ENCODE results near the gene HDDC3. TPM values are rescaled to one million over a fixed set of nuclear protein-coding genes. Genes with fewer than 3 reads are reported as not detected.

HDDC3 gene
- total and polyA plus RNA-seq, 10 donors: 12.8 to 34.5 (median 21.7) TPM

DNA sequence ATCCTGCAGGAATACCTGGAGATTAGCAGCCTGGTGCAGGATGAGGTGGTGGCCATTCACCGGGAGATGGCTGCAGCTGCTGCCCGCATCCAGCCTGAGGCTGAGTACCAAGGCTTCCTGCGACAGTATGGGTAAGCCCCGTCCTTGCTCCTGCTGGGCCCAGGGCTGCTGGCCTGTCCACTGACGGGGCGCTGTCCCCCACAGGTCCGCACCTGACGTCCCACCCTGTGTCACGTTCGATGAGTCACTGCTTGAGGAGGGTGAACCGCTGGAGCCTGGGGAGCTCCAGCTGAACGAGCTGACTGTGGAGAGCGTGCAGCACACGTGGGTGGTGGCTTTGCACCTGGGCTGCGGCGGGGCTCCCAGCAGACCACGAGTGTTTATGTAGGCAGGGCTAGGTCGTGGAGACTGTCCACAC, 43.0 kb downstream of the HDDC3 start:
- Histone ChIP-seq H3K27ac (peak overlapping the region in 5 of 8 donors; percentile 42 to 98 (median 97)), H3K9me3 (no peaks in the 10 kb centered on the region), H3K4me1 (peaks cover 23 to 99% (median 71%) of the 10 kb centered on the region in 6 donors), H3K36me3 (peaks cover 9 to 83% (median 66%) of the 10 kb centered on the region in 6 donors), H3K4me3 (peak overlapping the region in 4 of 8 donors; percentile 0 to 80 (median 14)), H3K27me3 (replicated peaks in 1 of 7) (peaks cover 0 to 12% (median 0%) of the 10 kb centered on the region in 7 donors)
- 67 to 79% (median 72%) methylated on average over 7 to 18 of the region's 18 CpGs for WGBS, 5 donors
- DNase-seq: peak; percentile 75
- intact Hi-C loops (cut with DNase I; ENCODE audit: low total_unique reads): loop anchor here (5.0 to 10.0 kb wide), 2 partner anchors 55 to 172 kb away; partner anchors contain the start of gene BLM
- peak; percentile 43 to 79 (median 65) for TF ChIP-seq POLR2AphosphoS5 (IDR thresholded peaks at IDR 0.05)
- TF ChIP-seq POLR2A (IDR thresholded peaks at IDR 0.05): no peak
- TF ChIP-seq, protein P1, sequence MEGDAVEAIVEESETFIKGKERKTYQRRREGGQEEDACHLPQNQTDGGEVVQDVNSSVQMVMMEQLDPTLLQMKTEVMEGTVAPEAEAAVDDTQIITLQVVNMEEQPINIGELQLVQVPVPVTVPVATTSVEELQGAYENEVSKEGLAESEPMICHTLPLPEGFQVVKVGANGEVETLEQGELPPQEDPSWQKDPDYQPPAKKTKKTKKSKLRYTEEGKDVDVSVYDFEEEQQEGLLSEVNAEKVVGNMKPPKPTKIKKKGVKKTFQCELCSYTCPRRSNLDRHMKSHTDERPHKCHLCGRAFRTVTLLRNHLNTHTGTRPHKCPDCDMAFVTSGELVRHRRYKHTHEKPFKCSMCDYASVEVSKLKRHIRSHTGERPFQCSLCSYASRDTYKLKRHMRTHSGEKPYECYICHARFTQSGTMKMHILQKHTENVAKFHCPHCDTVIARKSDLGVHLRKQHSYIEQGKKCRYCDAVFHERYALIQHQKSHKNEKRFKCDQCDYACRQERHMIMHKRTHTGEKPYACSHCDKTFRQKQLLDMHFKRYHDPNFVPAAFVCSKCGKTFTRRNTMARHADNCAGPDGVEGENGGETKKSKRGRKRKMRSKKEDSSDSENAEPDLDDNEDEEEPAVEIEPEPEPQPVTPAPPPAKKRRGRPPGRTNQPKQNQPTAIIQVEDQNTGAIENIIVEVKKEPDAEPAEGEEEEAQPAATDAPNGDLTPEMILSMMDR (IDR thresholded peaks at IDR 0.05 in 8 of 11, conservative IDR thresholded peaks at IDR 0.05 in 3 of 11): no peak

DNA sequence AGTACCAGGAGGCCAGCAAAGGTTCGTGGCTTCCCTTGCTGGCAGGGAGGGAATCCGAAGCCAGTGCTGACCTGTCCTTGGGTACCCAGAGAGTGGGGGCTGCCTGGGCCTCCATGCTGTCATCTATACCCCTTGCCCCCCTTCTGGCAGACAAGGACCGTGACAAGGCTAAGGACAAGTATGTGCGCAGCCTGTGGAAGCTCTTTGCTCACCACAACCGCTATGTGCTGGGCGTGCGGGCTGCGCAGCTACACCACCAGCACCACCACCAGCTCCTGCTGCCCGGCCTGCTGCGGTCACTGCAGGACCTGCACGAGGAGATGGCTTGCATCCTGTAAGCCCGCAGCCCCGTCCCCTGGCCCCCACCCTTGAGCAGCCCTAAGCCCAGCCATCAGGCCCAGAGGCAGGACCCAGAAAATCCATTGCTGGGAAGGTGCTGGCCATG, 45.3 kb downstream of the HDDC3 start:
- H3K9me3 ChIP-seq: no peaks in the 10 kb centered on the region
- peak overlapping the region in 7 of 8 donors; percentile 46 to 98 (median 97) for H3K27ac ChIP-seq
- H3K4me3 ChIP-seq: peak overlapping the region in 7 of 8 donors; percentile 54 to 80 (median 63)
- TF ChIP-seq POLR2AphosphoS5 (IDR thresholded peaks at IDR 0.05) (peak in 2 of 3 donors; percentile 65 to 74), POLR2A (IDR thresholded peaks at IDR 0.05) (no peak)
- TF ChIP-seq, protein P1 (IDR thresholded peaks at IDR 0.05 in 8 of 11, conservative IDR thresholded peaks at IDR 0.05 in 3 of 11): no peak
- intact Hi-C loops (cut with DNase I; ENCODE audit: low total_unique reads): loop anchor here (5.0 to 10.0 kb wide), 2 partner anchors 52 to 170 kb away; partner anchors contain the start of gene BLM
- peaks cover 34 to 99% (median 84%) of the 10 kb centered on the region in 6 donors for H3K4me1 ChIP-seq
- peaks cover 0 to 15% (median 0%) of the 10 kb centered on the region in 7 donors for H3K27me3 ChIP-seq (replicated peaks in 1 of 7)
- WGBS, 5 donors: 69 to 89% (median 76%) methylated on average over 6 to 13 of the region's 13 CpGs
- DNase-seq: peak; percentile 76
- H3K36me3 ChIP-seq: peaks cover 0 to 74% (median 48%) of the 10 kb centered on the region in 6 donors

DNA sequence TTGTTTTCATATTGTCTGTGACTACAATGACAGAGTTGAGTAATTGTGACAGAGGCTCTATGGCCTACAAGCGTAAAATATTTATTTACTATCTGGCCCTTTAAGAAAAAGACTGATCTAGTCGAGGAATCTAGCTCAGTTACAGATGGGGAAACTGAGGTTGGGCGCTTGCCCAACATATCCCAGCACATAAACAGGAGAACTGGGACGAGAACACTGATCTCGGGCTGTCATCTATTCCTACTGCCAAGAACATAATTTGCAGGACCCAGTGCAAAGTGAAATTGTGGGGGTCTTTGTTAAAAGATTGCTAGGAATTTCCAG, 46.1 kb downstream of the HDDC3 start:
- Histone ChIP-seq H3K9me3 (no peaks in the 10 kb centered on the region), H3K4me1 (peaks cover 34 to 91% (median 81%) of the 10 kb centered on the region in 6 donors), H3K27me3 (replicated peaks in 1 of 7) (peaks cover 0 to 12% (median 0%) of the 10 kb centered on the region in 7 donors), H3K4me3 (peak overlapping the region; percentile 38 to 80 (median 60)), H3K36me3 (peaks cover 0 to 74% (median 48%) of the 10 kb centered on the region in 6 donors), H3K27ac (peak overlapping the region; percentile 64 to 98 (median 96))
- no peak for TF ChIP-seq POLR2AphosphoS5 (IDR thresholded peaks at IDR 0.05)
- TF ChIP-seq, protein P1 (IDR thresholded peaks at IDR 0.05 in 8 of 11, conservative IDR thresholded peaks at IDR 0.05 in 3 of 11): peak in 4 of 11 experiments; percentile 6 to 56 (median 40)
- DNase-seq: no peak
- WGBS, 5 donors: 37 to 51% (median 42%) methylated on average over 5 of the region's 5 CpGs
- intact Hi-C loops (cut with DNase I; ENCODE audit: low total_unique reads): loop anchor here (1.0 to 10.0 kb wide), 3 partner anchors 51 to 238 kb away; partner anchors contain the start of gene BLM
